ENCODE data around the gene ACSS1.
A peak's percentile ranks its signal among the peaks of the same experiment; 100 is the strongest.

The ACSS1 gene

DNA sequence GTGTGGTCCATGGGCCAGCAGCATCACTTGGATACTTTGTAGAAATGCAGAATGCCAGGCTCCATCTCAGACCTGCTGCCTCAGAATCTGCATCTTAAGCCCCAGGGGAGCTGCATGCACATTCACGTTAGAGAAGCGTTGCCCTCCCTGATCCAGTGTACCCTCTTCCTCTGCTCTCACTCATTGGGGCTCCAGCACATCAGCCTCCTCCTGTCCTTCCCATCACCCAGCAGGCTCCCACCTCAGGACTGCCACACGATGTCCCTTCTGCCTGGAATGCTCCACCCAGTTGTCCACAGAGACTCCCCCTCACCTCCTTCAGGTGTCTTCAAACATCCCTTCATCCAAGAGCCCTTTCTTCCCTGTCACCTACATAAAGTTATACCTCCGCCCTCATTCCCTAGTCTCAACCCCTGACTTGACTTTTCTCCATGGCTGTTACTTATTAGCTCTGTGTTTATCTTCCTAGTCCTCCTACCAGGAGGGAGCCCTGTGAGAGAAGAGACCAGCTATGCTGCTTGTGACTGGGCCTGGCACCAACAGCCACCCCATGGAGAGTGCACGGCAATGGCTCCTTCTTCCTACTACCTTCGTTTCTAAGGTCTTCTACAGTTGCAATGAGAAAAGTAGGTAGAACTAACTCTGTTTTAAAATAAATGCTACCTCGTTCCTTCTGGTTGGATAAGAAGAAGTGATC is 3.3 kb upstream of the ACSS1 start:
- no peak for DNase-seq (ENCODE audit: low read depth in 2 of 2, low spot score in 1 of 2)

DNA sequence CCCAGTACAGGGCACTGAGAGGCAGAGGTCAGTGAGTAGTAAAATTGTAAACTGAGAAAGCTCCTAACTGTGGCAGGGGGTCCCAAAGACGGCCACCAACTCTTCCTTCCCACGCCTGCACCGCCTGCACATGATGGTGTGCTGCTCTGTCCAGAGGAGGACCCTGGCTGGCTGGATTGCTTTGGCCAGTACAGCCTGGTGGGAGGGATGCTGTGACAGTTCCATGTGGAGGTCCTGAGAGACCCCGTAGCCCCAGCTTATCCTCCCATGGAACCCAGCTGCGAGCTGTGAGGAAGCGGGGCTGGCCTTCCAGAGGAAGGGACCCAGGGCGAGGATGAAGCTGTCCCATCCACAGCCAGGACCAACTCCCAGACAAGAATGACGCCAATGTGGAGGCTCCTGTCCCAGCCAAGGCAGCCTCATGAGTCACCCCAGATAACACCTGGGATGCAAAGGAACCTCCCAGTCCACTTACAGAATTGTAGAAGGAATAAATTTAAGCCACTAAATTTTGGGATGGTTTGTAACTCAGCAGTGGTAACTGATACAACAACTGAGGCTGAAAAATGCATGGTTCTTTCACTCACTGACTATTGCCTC is 2.0 kb upstream of the ACSS1 start:
- DNase-seq (ENCODE audit: low read depth in 2 of 2, low spot score in 1 of 2) = no peak

- no peak for DNase-seq (ENCODE audit: low read depth in 2 of 2, low spot score in 1 of 2)
Observed at GRCh38 chr20:25058847-25059810, 1.2 kb upstream of the ACSS1 start.

GRCh38 chr20:25057234-25058050 is 497 bp downstream of the ACSS1 start:
- DNase-seq (ENCODE audit: low read depth in 2 of 2, low spot score in 1 of 2) = peak in 1 of 2 donors; percentile 55

GRCh38 chr20:25056690-25057233 is 1.2 kb downstream of the ACSS1 start:
- no peak for DNase-seq (ENCODE audit: low read depth in 2 of 2, low spot score in 1 of 2)

DNA sequence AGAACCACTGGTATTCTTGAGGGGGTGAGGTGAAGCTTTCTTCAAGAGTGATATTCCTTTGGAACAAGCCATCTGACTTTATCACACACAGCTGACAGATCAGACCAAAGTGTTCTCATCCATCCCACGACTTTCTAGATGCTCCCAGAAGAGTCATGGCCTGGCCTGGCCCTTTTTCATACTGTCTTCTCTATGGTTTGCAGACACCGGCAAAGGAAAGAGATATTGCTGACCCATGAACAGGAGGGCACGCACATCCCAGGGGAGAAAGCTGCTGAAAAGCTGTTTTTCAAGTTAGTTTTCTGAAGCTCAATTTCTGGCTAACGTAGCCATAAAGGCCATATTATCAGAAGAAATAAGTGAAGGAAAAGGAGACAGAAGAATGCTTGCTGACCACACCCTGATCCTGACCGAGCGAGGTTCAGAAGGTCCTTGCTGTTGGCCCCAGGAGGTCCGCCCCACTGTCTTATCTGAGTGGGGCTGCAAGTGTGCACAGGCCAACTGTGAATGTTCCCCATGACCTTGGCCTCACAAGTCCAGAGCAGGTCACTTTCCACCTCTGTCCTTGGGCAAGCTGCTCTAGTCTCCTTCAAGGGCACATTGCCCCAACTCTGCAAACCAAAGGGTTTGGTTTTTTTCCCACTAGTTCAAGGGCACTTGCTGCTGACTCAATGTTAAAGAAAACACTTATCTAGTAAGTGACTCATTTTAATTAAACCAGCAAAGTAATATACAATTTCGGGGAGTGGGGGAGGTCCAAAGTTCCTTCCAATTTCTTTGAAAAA is 2.0 kb downstream of the ACSS1 start:
- no peak for DNase-seq (ENCODE audit: low read depth in 2 of 2, low spot score in 1 of 2)

DNA sequence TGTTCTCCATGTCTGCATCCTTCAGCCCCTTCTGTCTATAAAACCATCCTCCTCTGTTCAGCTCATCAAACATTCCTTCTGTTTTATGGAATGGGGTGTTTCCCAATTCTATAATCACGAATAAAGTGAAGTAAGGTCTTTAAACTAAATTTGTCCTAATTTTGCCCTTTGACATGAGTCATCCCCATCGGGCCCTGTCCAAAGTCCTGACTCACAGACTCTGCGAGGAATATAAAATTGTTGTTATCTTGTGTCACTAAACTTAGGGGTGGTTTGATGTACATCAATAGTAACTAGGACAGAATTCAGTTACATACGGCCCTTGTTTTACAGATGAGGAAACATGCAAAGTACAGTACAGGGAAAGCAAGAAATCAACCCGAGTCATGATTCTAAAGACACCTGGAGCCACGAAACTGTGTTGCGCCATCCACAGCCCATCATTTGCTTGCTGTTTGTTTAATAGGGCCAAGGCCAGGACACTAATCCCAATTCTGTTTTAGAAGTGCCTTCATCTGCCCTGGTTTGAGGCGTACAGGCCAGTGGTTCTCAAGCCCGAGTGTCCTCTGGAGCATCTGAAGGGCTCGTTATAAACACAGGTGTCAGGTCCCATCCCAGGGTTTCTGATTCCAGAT is 2.8 kb downstream of the ACSS1 start:
- DNase-seq (ENCODE audit: low read depth in 2 of 2, low spot score in 1 of 2) = no peak

DNA sequence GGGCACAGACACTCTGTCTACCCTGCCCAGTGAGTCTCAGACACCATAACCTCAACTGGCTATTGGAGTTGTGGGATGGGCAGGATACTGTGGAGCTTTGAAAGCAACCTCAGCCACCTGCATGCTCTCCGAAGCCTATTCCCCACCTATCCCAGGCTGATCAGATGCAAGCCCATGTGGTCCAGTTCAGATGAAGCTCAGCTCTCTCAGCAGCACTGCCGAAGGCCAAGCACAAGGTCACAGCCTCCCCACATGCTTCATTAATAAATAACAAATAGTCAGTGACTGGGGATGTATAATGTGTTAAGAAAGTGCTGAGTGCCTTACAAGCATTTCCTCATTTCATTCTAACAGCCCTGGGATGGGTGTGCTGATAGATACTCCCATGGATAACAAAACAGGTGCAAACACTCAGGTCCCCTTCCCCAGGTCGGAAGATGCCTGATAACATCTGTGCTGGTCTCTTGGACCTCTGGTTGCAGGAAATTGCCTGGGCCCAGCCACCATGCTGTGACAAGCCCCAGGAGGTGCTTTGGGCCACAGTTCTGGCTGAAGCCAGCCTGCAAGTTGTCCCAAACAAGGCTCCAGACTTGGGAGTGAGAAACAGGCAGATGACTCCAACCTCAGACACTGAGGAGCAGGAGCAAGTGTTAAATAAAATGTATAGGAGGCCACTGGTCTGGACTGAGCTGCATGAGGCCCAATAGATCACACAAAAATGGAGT is 3.7 kb downstream of the ACSS1 start:
- no peak for DNase-seq (ENCODE audit: low read depth in 2 of 2, low spot score in 1 of 2)

- no peak for DNase-seq (ENCODE audit: low read depth in 2 of 2, low spot score in 1 of 2)
Observed at GRCh38 chr20:25053255-25054031, 4.5 kb downstream of the ACSS1 start.

- DNase-seq (ENCODE audit: low read depth in 2 of 2, low spot score in 1 of 2) = no peak
Observed at GRCh38 chr20:25052255-25053194, 5.4 kb downstream of the ACSS1 start.

DNA sequence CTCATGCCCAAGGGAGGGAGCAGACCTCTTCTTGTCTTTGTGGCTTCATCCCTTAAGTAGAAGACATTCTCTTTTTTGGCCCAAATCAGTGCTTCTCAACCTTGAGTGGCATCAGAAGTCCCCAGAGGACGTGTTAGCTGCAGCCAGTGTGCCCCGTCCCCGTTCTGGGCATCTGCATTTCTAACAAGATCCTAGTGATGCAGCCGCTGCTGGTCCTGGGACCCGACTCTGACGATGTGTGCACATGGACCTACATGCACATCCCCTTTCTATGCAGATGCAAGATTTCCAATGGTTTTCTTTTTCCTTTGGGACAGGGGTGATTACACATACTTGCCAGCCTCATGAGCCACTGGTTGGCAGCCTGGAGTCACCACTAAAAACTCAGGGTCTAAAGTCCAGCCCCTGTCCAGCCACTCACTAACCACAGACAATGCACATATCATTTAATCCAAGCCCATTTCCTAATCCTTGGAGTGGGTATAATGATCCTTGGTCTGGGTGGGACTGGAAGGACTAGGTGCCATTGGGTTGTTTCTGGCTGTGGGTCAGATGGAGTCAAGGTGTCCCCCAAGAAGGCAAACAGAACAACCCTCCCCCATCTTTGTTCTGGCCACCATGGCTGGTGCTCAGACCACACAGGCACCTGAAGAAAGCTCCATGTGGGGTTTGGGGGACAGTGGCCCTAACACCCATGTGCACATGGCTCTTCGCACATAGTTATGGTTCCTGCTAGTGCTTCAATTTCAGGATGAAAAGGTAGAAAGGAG is 6.4 kb downstream of the ACSS1 start:
- DNase-seq (ENCODE audit: low read depth in 2 of 2, low spot score in 1 of 2) = no peak

GRCh38 chr20:25050501-25051350 is 7.2 kb downstream of the ACSS1 start:
- no peak for DNase-seq (ENCODE audit: low read depth in 2 of 2, low spot score in 1 of 2)

- no peak for DNase-seq (ENCODE audit: low read depth in 2 of 2, low spot score in 1 of 2)
Observed at GRCh38 chr20:25050082-25050481, 7.9 kb downstream of the ACSS1 start.

DNA sequence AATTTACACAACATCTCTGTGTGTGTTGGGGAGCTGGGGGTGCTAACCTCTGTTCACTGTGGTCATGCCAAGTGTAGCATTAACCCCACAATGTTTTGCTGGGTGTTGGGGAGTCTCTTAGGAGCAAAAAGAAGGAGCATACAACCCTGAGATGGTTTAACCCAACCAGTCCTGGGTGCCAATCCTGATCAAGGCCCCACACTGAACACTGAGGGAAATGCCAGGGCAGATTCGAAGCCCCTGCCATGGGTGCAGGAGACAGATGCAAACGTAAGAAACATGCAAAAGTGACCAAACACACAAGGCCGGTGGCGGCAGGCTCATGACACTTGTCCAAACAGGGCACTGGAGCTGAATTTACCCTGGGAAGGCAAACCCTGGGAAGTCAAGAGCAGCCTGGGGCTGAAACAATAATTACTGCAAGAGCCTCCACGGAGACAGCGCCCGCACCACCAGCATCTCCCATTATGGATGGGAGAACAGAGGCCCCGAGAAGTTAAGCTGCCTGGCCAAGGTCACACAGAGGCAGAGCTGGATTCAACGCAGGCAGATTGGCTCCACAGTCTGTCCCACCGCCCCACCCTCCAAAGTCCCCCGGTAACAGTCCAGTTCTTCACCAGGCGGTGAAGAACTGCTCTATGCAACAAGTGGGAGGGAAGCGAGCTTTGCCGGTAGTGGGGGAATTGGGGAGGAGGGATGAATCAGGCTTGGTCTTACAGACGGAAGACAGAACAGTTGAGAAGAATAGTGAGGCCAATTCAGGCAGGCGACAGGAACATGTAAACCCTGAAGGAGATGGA is 8.5 kb downstream of the ACSS1 start:
- no peak for DNase-seq (ENCODE audit: low read depth in 2 of 2, low spot score in 1 of 2)
